ENCODE measurements around the gene C22orf23. TPM values are rescaled to one million over a fixed set of nuclear protein-coding genes. Genes with fewer than 3 reads are reported as not detected.

C22orf23 gene
- total RNA-seq, 1 donor from 2014 or later = not detected

DNA sequence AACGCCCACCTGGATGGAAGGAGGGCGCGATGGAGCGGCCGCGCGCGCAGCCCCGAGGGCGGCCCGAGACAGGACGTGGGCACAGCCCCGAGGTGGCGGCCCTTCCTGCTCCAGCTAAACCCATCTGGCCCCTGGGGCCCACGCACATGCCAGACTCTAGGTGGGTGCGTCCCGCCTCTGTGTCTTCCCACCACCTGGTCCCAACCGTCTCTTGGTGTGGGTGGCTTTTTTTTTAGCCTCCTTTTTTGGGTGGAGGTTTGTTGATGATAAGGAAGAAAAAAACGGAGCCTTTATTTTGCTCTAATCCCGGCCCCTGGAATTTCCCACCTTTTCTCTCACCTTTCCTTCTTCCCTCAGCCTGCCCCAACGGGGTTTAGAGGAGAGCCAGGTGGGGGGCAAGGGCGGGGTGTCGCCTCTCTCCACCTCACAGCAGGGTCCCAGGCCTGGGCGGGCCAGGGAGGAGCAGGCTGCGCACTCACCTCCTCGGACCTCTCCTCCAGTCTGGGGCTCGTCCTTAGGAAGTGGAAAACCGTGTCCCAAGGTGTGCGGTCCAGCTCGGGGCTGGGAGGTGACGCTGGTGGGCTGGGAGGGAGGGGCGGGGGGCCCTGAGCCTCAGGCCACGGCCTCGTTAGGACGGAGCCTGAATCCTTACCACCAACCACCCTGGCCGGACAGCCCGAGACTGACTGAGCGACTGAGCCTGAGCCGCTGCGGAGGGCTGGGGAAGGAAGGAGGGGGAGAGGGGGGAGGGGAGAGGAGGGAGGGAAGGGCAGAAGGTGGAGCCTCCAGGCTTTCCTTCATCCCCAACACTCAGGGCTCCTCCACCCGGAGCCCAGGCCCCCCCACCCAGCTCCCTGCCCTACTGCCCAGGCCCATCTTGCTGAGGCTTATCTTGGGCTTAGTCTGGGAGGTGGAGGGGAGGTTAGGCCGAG lies 30.7 kb upstream of the C22orf23 start, which contains the start of gene SOX10:
Gene SOX10, minus strand, starts transcription at position 696 of the 932 bp plus-strand sequence. CDS start 771 bp downstream, outside the sequence.
- no peaks in the 10 kb centered on the region for H3K36me3 ChIP-seq (ENCODE audit: control insufficient read depth, insufficient read depth, low read length)
- TF ChIP-seq, protein P1, sequence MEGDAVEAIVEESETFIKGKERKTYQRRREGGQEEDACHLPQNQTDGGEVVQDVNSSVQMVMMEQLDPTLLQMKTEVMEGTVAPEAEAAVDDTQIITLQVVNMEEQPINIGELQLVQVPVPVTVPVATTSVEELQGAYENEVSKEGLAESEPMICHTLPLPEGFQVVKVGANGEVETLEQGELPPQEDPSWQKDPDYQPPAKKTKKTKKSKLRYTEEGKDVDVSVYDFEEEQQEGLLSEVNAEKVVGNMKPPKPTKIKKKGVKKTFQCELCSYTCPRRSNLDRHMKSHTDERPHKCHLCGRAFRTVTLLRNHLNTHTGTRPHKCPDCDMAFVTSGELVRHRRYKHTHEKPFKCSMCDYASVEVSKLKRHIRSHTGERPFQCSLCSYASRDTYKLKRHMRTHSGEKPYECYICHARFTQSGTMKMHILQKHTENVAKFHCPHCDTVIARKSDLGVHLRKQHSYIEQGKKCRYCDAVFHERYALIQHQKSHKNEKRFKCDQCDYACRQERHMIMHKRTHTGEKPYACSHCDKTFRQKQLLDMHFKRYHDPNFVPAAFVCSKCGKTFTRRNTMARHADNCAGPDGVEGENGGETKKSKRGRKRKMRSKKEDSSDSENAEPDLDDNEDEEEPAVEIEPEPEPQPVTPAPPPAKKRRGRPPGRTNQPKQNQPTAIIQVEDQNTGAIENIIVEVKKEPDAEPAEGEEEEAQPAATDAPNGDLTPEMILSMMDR (IDR thresholded peaks at IDR 0.05; ENCODE audit: insufficient read depth, low read length, severe bottlenecking) = no peak
- H3K4me3 ChIP-seq (ENCODE audit: low read depth, low read length) = no peak within 1 kb of the TSS
- H3K27me3 ChIP-seq (ENCODE audit: control insufficient read depth, insufficient read depth, low read length) = no peaks in the 10 kb centered on the region
- DNase-seq (ENCODE audit: low read depth) = no peak
- no peak for FAIRE-seq

DNA sequence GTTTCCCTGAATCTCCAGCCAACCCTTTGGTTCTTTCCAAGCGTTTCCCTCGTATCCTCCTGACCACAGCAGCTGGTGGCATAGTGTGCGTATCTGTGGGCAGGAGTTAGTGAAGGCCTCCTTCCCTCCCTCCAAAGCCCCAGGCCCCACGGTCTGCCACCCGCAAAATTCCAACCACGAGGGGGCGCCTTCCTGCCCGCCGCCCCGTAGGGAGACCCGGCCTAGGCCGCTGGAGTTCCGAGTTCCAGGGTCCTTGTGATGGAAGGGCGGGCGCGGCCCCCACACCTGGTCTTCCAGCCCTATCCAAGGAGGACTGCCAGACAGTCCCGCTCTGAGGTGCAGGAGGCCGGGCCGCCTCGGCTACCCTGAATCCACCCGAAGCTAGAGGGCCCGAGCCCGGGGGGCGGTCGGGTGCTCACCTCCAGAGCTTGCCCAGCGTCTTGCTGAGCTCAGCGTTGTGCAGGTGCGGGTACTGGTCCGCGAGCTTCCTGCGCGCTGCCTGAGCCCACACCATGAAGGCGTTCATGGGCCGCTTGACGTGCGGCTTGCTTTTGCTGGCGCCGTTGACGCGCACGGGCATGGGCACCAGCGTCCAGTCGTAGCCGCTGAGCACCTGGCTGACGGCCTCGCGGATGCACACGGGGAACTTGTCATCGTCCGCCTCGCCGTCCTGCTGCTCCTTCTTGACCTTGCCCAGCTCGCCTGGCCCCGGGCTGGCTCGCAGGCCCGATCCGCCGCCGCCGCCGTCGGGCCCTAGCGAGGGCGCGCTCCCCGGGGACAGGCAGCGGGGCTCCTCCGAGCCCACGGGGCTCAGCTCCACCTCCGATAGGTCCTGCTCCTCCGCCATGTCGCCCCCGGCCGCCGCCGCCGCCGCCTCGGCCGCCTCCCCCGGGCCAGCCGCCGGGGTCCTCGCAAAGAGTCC lies 29.8 kb upstream of the C22orf23 start:
- no peaks in the 10 kb centered on the region for H3K36me3 ChIP-seq (ENCODE audit: control insufficient read depth, insufficient read depth, low read length)
- FAIRE-seq (no peak), DNase-seq (ENCODE audit: low read depth) (no peak)
- no peak overlapping the region for H3K4me3 ChIP-seq (ENCODE audit: low read depth, low read length)
- no peaks in the 10 kb centered on the region for H3K27me3 ChIP-seq (ENCODE audit: control insufficient read depth, insufficient read depth, low read length)
- TF ChIP-seq, protein P1 (IDR thresholded peaks at IDR 0.05; ENCODE audit: insufficient read depth, low read length, severe bottlenecking) = no peak

DNA sequence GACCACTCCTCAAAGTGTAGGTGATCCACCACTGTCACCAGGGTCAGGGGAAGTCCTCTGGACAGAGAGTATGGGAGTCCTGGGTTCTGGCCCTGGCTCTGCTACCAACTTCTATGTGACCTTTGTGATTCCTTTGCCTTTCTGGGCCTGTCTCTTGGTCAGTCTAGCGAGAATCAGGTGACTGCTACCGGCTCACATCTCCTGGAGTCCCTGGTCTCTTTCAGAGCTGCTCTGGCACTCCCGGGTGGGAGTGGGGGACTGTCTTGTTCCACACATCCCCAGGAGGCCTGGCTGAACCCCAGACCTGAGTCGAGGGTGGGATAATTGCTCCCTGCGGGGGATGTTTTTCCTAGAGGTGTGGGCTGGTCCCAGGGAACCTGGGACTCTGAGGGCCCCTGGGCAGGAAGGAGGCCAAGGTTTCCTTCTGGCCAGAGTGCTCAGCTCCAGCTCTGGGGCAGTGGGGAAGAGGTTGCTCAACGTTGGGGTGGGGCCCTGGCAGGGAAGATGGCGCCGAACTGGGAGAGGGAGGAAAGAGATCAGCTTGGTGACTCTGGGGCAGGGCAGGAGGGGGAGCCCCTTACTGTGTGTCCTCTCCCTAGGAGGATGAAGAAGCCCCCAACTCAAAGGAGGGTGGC lies 28.9 kb upstream of the C22orf23 start:
- no peaks in the 10 kb centered on the region for H3K36me3 ChIP-seq (ENCODE audit: control insufficient read depth, insufficient read depth, low read length)
- no peak overlapping the region for H3K4me3 ChIP-seq (ENCODE audit: low read depth, low read length)
- FAIRE-seq (no peak), DNase-seq (ENCODE audit: low read depth) (no peak)
- TF ChIP-seq, protein P1 (IDR thresholded peaks at IDR 0.05; ENCODE audit: insufficient read depth, low read length, severe bottlenecking) = no peak
- H3K27me3 ChIP-seq (ENCODE audit: control insufficient read depth, insufficient read depth, low read length) = no peaks in the 10 kb centered on the region

DNA sequence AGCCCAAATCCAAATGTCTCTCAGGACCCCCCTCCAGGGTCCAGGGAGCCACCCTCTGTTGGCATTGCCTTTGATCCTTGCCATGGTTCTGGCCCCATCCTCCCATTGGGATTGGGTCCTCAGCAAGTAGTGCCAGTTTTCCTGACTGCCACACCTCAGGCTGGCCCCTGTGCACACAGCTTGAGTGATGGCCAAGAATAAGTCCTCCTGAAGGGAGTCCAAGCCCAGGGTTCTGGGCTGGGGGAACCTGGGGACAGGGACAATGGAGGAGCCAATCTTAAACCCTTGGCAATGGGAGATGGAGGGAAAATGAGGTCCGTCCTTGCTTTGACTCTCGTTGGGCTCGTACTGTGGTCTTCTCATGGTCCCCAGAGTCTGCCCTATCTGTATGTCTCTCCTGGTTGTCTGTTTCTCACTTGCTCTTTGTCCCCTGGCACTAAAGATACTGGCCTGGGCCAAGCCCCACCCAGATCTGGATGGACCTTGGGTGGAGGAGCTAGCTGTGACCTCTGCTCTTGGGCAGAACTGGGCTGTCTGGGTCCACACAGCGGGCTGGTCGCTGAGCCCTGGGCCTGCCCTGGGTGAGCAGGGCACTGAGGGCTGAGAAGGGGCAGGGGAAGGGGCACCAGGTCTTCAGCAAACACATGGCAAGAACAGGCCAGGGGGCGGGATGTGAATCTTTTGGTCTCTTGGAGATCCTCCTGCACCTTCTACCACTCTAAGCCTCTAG lies 28.0 kb upstream of the C22orf23 start:
- DNase-seq (ENCODE audit: low read depth) (no peak), FAIRE-seq (no peak)
- Histone ChIP-seq H3K27me3 (ENCODE audit: control insufficient read depth, insufficient read depth, low read length) (no peaks in the 10 kb centered on the region), H3K4me3 (ENCODE audit: low read depth, low read length) (no peak overlapping the region), H3K36me3 (ENCODE audit: control insufficient read depth, insufficient read depth, low read length) (no peaks in the 10 kb centered on the region)
- TF ChIP-seq, protein P1 (IDR thresholded peaks at IDR 0.05; ENCODE audit: insufficient read depth, low read length, severe bottlenecking) = no peak

DNA sequence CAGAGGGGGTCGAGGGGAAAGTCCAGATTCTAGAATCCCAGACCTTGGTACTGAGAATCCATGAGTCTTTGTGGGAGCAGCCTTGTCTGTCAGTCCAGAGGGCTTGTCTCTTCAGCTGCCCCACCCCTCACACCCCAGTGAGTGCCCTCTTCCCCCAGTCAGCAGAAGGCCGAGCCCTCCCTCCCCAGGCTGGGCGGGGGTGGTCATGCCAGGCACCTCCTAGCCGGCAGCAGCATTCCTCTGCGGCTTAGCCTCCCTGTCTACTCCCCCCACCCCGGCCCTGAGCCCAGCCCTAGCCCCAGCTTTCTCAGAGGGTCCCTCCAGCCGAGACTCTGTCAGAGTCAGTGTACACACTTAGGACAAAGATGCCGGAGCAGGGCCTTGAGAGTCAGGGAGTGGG lies 26.4 kb upstream of the C22orf23 start:
- DNase-seq (ENCODE audit: low read depth) (no peak), FAIRE-seq (no peak)
- Histone ChIP-seq H3K4me3 (ENCODE audit: low read depth, low read length) (no peak overlapping the region), H3K36me3 (ENCODE audit: control insufficient read depth, insufficient read depth, low read length) (no peaks in the 10 kb centered on the region), H3K27me3 (ENCODE audit: control insufficient read depth, insufficient read depth, low read length) (no peaks in the 10 kb centered on the region)
- TF ChIP-seq, protein P1 (IDR thresholded peaks at IDR 0.05; ENCODE audit: insufficient read depth, low read length, severe bottlenecking) = no peak

Data from bronchial epithelial cell (primary cell).